ENCODE results near the gene DSCAM. TPM values are rescaled to one million over a fixed set of nuclear protein-coding genes. Genes with fewer than 3 reads are reported as not detected.

DSCAM gene
- total and polyA plus RNA-seq, 4 donors: 0.02 to 0.25 (median 0.09) TPM

GRCh38 chr21:40257342-40257741 is 589.6 kb downstream of the DSCAM start:
- Histone ChIP-seq H3K27me3 (ENCODE audit: control insufficient read depth in 3 of 3, insufficient read depth in 3 of 3, low read length in 2 of 3) (no peaks in the 10 kb centered on the region), H3K4me1 (ENCODE audit: control insufficient read depth in 5 of 5, insufficient read depth in 5 of 5, low read length in 5 of 5) (no peaks in the 10 kb centered on the region), H3K9me3 (ENCODE audit: control insufficient read depth in 4 of 4, insufficient read depth in 3 of 4, low read length in 3 of 4) (no peaks in the 10 kb centered on the region), H3K4me3 (no peak overlapping the region), H3K9ac (ENCODE audit: insufficient read depth in 1 of 2, low read length in 2 of 2) (peak overlapping the region in 1 of 2 donors; percentile 12), H3K36me3 (ENCODE audit: control insufficient read depth in 4 of 4, insufficient read depth in 4 of 4, low read length in 4 of 4) (no peaks in the 10 kb centered on the region), H3K27ac (ENCODE audit: low read depth in 1 of 2, low read length in 1 of 2) (no peak overlapping the region)
- ATAC-seq (ENCODE audit: insufficient read depth, low FRiP score) (no peak), DNase-seq (no peak)
- TF ChIP-seq CTCF (IDR thresholded peaks at IDR 0.05; ENCODE audit: control extremely low read depth, extremely low read depth): no peak
- 71 to 80% methylated on average over 3 of the region's 3 CpGs for WGBS, 2 donors

GRCh38 chr21:40255518-40256444 is 591.2 kb downstream of the DSCAM start:
- Histone ChIP-seq H3K9ac (ENCODE audit: insufficient read depth in 1 of 2, low read length in 2 of 2) (no peak overlapping the region), H3K4me1 (ENCODE audit: control insufficient read depth in 5 of 5, insufficient read depth in 5 of 5, low read length in 5 of 5) (no peaks in the 10 kb centered on the region), H3K36me3 (ENCODE audit: control insufficient read depth in 4 of 4, insufficient read depth in 4 of 4, low read length in 4 of 4) (no peaks in the 10 kb centered on the region), H3K27ac (ENCODE audit: low read depth in 1 of 2, low read length in 1 of 2) (no peak overlapping the region), H3K27me3 (ENCODE audit: control insufficient read depth in 3 of 3, insufficient read depth in 3 of 3, low read length in 2 of 3) (no peaks in the 10 kb centered on the region), H3K4me3 (no peak overlapping the region), H3K9me3 (ENCODE audit: control insufficient read depth in 4 of 4, insufficient read depth in 3 of 4, low read length in 3 of 4) (peaks cover 0 to 8% (median 5%) of the 10 kb centered on the region in 4 donors)
- TF ChIP-seq CTCF (IDR thresholded peaks at IDR 0.05; ENCODE audit: control extremely low read depth, extremely low read depth): no peak
- DNase-seq (no peak), ATAC-seq (ENCODE audit: insufficient read depth, low FRiP score) (no peak)
- 79 to 83% methylated on average over 6 of the region's 6 CpGs for WGBS, 2 donors

- H3K4me3 ChIP-seq: no peak overlapping the region
- H3K9me3 ChIP-seq (ENCODE audit: control insufficient read depth in 4 of 4, insufficient read depth in 3 of 4, low read length in 3 of 4): peaks cover 0 to 8% (median 7%) of the 10 kb centered on the region in 4 donors
- TF ChIP-seq CTCF (IDR thresholded peaks at IDR 0.05; ENCODE audit: control extremely low read depth, extremely low read depth): no peak
- no peaks in the 10 kb centered on the region for H3K27me3 ChIP-seq (ENCODE audit: control insufficient read depth in 3 of 3, insufficient read depth in 3 of 3, low read length in 2 of 3)
- H3K9ac ChIP-seq (ENCODE audit: insufficient read depth in 1 of 2, low read length in 2 of 2): no peak overlapping the region
- WGBS, 2 donors: 73 to 81% methylated on average over 13 of the region's 13 CpGs
- ATAC-seq (ENCODE audit: insufficient read depth, low FRiP score) (no peak), DNase-seq (peak in 1 of 3 donors; percentile 17)
- no peaks in the 10 kb centered on the region for H3K4me1 ChIP-seq (ENCODE audit: control insufficient read depth in 5 of 5, insufficient read depth in 5 of 5, low read length in 5 of 5)
- no peak overlapping the region for H3K27ac ChIP-seq (ENCODE audit: low read depth in 1 of 2, low read length in 1 of 2)
- no peaks in the 10 kb centered on the region for H3K36me3 ChIP-seq (ENCODE audit: control insufficient read depth in 4 of 4, insufficient read depth in 4 of 4, low read length in 4 of 4)
These were observed 592.2 kb downstream of the DSCAM start for GRCh38 chr21:40254540-40255465.

Data from lung (tissue), 12 donors.